BJ (cell line): Measurements from ENCODE around the gene NPEPPS. TPM values are rescaled to one million over a fixed set of nuclear protein-coding genes. Genes with fewer than 3 reads are reported as not detected.
"Not testable (repeated sequence)": the region's sequence is repeated elsewhere in the genome, so short reads cannot be mapped to it uniquely, and the experiment has no call there.

Source experiments
- CTCF ChIA-PET: fragments of 350-600 bp; formaldehyde crosslinking; extraction: SDS; loops from one replicate; lab custom pipeline; 2021; ENCODE audit warnings: antibody characterized with exemption, inconsistent platforms; lab: Yijun Ruan, JAX
- POLR2A ChIA-PET: fragments of 300-600 bp; sonication (Branson Sonifier 250); formaldehyde crosslinking; extraction: SDS; loops from one replicate; lab custom pipeline; 2021; ENCODE audit warnings: antibody characterized with exemption; lab: Charles Lee
- DNase-seq: peaks from one replicate; pipeline ENCODE4 v3.0.0-alpha.2; 2011; ENCODE audit warnings: low read depth
- H3K27me3 ChIP-seq: 2 replicates; pipeline ENCODE4 v1.6.0; 2011; ENCODE audit warnings: low read length; ENCODE audit not compliant: control insufficient read depth, insufficient read depth
- H3K36me3 ChIP-seq: 2 replicates; pipeline ENCODE4 v1.5.1; 2011; ENCODE audit warnings: low read length; ENCODE audit not compliant: control insufficient read depth, insufficient read depth
- H3K4me3 ChIP-seq: 2 replicates; pipeline ENCODE4 v1.5.1; 2011; ENCODE audit warnings: low read depth, mild to moderate bottlenecking, control low read depth, low read length
- CTCF ChIP-seq: IDR thresholded peaks from 2 replicates; pipeline ENCODE4 v1.5.1; 2011; ENCODE audit warnings: low read depth, mild to moderate bottlenecking, control low read depth, inconsistent platforms, low read length, moderate library complexity; ENCODE audit not compliant: insufficient read depth
- polyA plus RNA-seq: library from polyadenylated mRNA; depleted of rRNA; stranded (reverse); fragments of >200 nt; gene quantifications from 2 replicates; pipeline ENCODE4 v1.2.3, GENCODE V29; 2011

The NPEPPS gene
- polyA plus RNA-seq, 1 experiment: 60.2 TPM

GRCh38 chr17:47567261-47567660 is 36.4 kb downstream of the NPEPPS start:
- CTCF ChIA-PET: not testable (repeated sequence)

GRCh38 chr17:47572561-47572960 is 41.7 kb downstream of the NPEPPS start:
- H3K27me3 ChIP-seq, DNase-seq, POLR2A ChIA-PET, H3K36me3 ChIP-seq, CTCF ChIA-PET, H3K4me3 ChIP-seq: not testable (repeated sequence)

More at GRCh38 chr17:47567261-47567660, 36.4 kb downstream of the NPEPPS start:
- H3K27me3 ChIP-seq, H3K36me3 ChIP-seq, DNase-seq, POLR2A ChIA-PET, H3K4me3 ChIP-seq: not testable (repeated sequence)

DNA sequence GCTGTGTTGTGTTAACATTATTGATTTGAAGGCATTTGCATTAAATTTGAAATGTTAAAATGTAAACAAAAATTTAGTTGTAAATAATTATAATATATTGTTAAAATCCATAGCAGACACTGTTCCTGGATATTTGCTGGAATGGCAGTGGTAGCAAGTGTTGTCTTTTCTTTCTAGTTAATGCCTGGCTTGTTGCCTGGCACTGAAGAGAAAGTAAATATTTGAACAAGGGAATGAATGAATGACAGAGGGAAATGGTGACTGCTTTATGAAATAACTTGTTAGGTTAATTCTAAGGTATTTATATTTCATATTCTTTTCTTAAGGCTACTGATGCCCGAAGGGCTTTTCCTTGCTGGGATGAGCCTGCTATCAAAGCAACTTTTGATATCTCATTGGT is 51.5 kb downstream of the NPEPPS start:
- DNase-seq, H3K27me3 ChIP-seq, CTCF ChIA-PET, POLR2A ChIA-PET, H3K36me3 ChIP-seq, H3K4me3 ChIP-seq: not testable (repeated sequence)

DNA sequence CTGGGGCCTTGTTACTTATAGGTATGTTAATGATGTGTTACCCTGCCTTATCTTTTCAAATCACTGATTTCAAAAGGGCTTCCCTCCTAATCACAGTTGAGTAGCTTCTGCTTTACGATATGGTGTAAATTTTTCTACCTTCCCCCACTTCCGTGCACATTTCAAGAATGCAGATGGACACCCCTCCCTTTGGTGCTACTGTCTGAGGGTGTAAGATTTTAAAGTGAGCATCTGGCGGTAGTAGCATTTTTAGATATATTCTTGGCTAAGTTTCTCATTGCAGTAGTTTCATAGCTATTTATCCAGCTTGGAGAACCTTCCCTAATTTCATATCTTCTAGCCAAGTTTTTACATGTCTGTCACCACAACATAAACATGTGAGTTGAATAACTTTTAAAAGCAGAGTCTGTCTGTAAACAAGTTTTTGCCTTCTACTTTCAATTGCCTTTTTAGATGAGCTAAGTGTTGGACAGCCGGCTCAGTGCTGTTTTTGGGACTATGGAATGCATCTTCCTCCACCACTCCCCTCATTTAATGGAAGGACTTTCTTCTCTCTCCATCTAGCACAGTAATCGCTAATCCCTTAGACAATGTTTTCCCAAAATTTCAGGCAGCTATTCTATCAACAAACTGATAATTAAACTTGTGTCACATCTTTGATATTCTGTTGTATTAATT is 55.6 kb downstream of the NPEPPS start:
- CTCF ChIA-PET: not testable (repeated sequence)

GRCh38 chr17:47593522-47593921 is 62.6 kb downstream of the NPEPPS start:
- CTCF ChIA-PET: interaction anchor here (1.3 kb wide), 1 partner anchor 22 kb away, joined by 4 read pairs; no protein-coding TSS in a partner anchor
- H3K36me3 ChIP-seq, POLR2A ChIA-PET: not testable (repeated sequence)

More for the DNA sequence above, 55.6 kb downstream of the NPEPPS start:
- H3K36me3 ChIP-seq, H3K4me3 ChIP-seq, POLR2A ChIA-PET, H3K27me3 ChIP-seq, DNase-seq: not testable (repeated sequence)

DNA sequence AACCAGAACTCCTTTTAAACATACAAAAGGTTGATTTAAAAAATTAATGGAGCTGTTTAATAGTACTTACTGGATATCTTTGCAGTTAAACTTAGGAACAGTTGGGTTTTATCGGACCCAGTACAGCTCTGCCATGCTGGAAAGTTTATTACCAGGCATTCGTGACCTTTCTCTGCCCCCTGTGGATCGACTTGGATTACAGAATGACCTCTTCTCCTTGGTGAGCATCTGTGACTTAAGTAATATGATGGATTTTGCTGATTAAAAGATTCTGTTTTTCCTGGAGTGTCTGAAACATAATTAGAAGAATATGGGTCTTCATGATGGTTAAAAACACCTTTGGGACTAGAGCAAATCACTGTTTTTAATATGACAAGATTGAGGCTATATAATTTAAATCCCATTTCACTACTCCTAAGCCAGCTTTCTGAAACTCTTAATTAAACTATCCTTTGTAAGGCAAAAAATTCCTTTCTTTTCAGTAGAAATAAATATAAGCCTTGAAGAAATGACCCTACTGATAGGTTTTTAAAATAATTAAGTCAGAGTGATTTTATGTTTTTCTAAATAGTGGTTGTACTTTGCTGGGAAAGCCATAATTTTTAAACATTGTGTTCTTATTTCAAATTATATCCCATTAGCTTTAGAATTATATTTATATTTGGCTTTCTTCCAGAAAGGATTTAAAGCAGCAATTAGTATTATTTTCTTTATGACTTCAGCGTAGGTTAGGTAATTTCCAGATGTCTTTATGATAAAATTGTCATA is 73.1 kb downstream of the NPEPPS start:
- Histone ChIP-seq H3K36me3 (peaks cover 5% of the 10 kb centered on the region), H3K4me3 (no peak overlapping the region), H3K27me3 (no peaks in the 10 kb centered on the region)
- no peak for DNase-seq
- no peak for TF ChIP-seq CTCF
- ChIA-PET CTCF (interaction anchor here (5.9 kb wide), 1 partner anchor 11 kb away, joined by 34 read pairs; no protein-coding TSS in a partner anchor), POLR2A (interaction anchor here (0.6 kb wide), 1 partner anchor 18 kb away, joined by 3 read pairs; no protein-coding TSS in a partner anchor)

More at GRCh38 chr17:47593522-47593921, 62.6 kb downstream of the NPEPPS start:
- H3K27me3 ChIP-seq, H3K4me3 ChIP-seq, DNase-seq: not testable (repeated sequence)

DNA sequence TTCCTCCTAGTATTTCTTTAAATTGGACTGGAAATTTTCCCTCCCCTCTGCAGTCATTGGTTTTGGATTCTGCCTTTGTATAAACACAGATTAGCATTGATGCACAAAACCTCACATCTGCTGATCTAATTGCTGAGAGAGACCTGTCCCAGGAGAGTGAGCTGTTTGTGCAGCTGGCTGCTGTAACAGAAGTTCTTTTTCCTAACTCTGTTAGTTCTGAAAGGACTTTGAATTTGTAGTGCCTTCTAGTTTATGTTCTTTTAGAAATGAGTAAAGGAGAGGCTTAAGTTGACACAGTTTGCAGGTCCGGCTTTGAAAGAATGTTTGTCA is 73.7 kb downstream of the NPEPPS start:
- CTCF ChIA-PET: interaction anchor here (5.9 kb wide), 1 partner anchor 10 kb away, joined by 34 read pairs; no protein-coding TSS in a partner anchor
- H3K4me3 ChIP-seq: no peak overlapping the region
- no peaks in the 10 kb centered on the region for H3K27me3 ChIP-seq
- no peak for TF ChIP-seq CTCF
- no peak for DNase-seq
- H3K36me3 ChIP-seq: peaks cover 5% of the 10 kb centered on the region
- POLR2A ChIA-PET: no interaction called here
